HL-60 (cell line): ENCODE results near the gene MATR3.
"Not testable (repeated sequence)": the region's sequence is repeated elsewhere in the genome, so short reads cannot be mapped to it uniquely, and the experiment has no call there.

Experiments used
- DNase-seq, 2 experiments: peaks; one replicate each; pipeline ENCODE4 v3.0.0-alpha.2; 2010 to 2020; ENCODE audit warnings: low read depth in 1 of 2, low spot score in 1 of 2
- H3K27ac ChIP-seq: fragments of 250-450 bp; sonication (Bioruptor Pico); replicated peaks from 2 replicates; pipeline ENCODE4 v1.5.1; 2020; ENCODE audit warnings: mild to moderate bottlenecking, moderate library complexity
- H3K27me3 ChIP-seq: fragments of 250-450 bp; sonication (Bioruptor Pico); 2 replicates; pipeline ENCODE4 v1.5.1; 2021; ENCODE audit warnings: mild to moderate bottlenecking, moderate library complexity; ENCODE audit not compliant: insufficient read depth, poor library complexity, severe bottlenecking
- H3K4me3 ChIP-seq: replicated peaks from 2 replicates; pipeline ENCODE4 v1.5.1; 2011; ENCODE audit warnings: mild to moderate bottlenecking, control low read depth, low read length; ENCODE audit not compliant: insufficient read depth
- GABPA ChIP-seq: IDR thresholded peaks from 2 replicates; pipeline ENCODE4 v1.6.1; 2012; ENCODE audit warnings: low read depth
- POLR2AphosphoS5 ChIP-seq: IDR thresholded peaks from 2 replicates; pipeline ENCODE4 v1.6.1; 2012; ENCODE audit warnings: low read depth
- SPI1 ChIP-seq: IDR thresholded peaks from 2 replicates; pipeline ENCODE4 v1.6.1; 2012; ENCODE audit warnings: low read depth, mild to moderate bottlenecking, borderline replicate concordance
- TF ChIP-seq, protein P1 (sequence below): IDR thresholded peaks from one replicate; pipeline ENCODE4 v1.5.1; 2011; ENCODE audit warnings: low read length, control low read depth, inconsistent platforms; ENCODE audit not compliant: insufficient read depth
- TF ChIP-seq, protein P2 (sequence below): IDR thresholded peaks from 2 replicates; pipeline ENCODE4 v1.6.1; 2012; ENCODE audit warnings: low read depth; ENCODE audit not compliant: insufficient replicate concordance

The MATR3 gene

DNA sequence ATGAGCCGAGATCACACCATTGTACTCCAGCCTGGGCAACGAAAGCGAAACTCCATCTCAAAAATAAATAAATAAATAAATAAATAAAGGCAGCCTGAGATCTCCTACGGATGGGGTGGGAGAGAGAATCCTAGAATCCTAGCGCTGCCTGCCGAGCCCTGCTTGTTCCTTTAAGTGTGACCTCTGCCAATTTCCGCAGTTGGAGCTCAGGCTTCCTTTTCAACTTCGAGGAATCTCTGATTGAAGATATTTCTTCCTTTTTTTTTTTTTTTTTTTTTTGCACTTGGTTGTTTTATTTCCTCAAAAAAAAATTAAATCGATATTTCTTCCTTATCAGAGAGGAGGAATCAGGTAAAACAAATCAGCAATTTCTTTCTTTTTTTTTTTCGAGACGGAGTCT is 27.3 kb upstream of the MATR3 start:
- Histone ChIP-seq H3K27ac (no peak overlapping the region), H3K4me3 (no peak overlapping the region), H3K27me3 (no peaks in the 10 kb centered on the region)
- no peak for DNase-seq
- TF ChIP-seq GABPA: no peak

DNA sequence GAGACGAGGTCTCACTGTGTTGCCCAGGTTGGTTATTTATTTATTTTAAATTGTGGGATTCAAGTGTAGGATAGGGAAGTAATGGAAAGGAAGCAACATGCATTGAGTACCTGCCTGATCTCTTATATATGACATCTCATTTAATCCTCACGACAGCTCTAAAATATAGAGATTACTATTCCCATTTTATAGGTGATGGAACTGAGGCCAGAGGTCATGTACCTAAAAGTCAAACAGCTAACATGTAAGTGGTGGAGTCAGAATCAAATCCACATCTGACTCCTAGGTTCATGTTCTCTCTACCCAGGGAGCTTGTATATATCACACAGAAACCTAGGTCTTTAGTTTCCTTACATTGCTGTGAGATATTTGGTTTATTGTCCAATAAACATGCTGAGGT is 26.1 kb upstream of the MATR3 start:
- no peak for TF ChIP-seq POLR2AphosphoS5
- TF ChIP-seq, protein P1, sequence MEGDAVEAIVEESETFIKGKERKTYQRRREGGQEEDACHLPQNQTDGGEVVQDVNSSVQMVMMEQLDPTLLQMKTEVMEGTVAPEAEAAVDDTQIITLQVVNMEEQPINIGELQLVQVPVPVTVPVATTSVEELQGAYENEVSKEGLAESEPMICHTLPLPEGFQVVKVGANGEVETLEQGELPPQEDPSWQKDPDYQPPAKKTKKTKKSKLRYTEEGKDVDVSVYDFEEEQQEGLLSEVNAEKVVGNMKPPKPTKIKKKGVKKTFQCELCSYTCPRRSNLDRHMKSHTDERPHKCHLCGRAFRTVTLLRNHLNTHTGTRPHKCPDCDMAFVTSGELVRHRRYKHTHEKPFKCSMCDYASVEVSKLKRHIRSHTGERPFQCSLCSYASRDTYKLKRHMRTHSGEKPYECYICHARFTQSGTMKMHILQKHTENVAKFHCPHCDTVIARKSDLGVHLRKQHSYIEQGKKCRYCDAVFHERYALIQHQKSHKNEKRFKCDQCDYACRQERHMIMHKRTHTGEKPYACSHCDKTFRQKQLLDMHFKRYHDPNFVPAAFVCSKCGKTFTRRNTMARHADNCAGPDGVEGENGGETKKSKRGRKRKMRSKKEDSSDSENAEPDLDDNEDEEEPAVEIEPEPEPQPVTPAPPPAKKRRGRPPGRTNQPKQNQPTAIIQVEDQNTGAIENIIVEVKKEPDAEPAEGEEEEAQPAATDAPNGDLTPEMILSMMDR: no peak
- no peak overlapping the region for H3K27ac ChIP-seq
- no peaks in the 10 kb centered on the region for H3K27me3 ChIP-seq
- H3K4me3 ChIP-seq: no peak overlapping the region
- no peak for DNase-seq

DNA sequence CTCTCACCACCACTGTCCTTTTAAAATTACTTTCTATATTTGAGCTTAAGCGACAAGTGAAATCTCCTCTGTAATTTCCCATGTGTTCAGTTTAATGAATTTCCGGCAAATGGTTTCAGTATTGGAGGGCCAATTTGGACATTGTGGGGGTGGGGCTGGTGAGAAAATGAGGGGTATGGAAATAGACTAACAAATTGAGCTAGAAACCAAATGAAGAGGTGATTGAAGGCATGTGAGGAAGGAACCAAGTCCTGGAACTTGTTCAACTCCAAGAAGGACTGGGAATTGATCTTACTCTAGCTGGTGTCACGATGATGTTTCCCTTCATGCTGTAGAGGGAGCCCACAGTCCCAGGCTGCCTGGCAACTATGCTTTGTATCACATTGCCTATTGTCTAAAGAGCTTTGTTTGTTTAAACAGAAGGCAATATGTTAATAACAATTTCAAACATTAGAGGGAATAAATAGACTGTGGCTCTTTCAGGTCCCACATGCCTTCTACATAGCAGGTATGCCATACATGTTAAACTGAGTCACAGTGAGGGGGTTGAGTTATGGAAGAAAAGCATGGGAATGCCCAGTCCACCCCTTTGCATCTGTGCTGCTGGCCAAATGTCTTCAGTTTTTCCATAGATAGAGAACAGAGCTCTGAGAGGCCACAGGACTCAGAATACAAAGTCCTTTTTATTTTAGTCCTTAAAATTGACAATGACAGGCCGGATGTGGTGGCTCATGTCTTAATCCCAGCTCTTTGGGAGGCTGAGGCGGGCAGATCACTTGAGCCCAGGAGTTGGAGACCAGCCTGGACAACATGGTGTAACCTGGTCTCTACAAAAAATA is 25.0 kb upstream of the MATR3 start:
- Histone ChIP-seq H3K4me3 (no peak overlapping the region), H3K27me3 (no peaks in the 10 kb centered on the region), H3K27ac (no peak overlapping the region)
- DNase-seq: no peak
- TF ChIP-seq SPI1 (no peak), GABPA (no peak), POLR2AphosphoS5 (no peak)
- TF ChIP-seq, protein P2, sequence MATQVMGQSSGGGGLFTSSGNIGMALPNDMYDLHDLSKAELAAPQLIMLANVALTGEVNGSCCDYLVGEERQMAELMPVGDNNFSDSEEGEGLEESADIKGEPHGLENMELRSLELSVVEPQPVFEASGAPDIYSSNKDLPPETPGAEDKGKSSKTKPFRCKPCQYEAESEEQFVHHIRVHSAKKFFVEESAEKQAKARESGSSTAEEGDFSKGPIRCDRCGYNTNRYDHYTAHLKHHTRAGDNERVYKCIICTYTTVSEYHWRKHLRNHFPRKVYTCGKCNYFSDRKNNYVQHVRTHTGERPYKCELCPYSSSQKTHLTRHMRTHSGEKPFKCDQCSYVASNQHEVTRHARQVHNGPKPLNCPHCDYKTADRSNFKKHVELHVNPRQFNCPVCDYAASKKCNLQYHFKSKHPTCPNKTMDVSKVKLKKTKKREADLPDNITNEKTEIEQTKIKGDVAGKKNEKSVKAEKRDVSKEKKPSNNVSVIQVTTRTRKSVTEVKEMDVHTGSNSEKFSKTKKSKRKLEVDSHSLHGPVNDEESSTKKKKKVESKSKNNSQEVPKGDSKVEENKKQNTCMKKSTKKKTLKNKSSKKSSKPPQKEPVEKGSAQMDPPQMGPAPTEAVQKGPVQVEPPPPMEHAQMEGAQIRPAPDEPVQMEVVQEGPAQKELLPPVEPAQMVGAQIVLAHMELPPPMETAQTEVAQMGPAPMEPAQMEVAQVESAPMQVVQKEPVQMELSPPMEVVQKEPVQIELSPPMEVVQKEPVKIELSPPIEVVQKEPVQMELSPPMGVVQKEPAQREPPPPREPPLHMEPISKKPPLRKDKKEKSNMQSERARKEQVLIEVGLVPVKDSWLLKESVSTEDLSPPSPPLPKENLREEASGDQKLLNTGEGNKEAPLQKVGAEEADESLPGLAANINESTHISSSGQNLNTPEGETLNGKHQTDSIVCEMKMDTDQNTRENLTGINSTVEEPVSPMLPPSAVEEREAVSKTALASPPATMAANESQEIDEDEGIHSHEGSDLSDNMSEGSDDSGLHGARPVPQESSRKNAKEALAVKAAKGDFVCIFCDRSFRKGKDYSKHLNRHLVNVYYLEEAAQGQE: no peak
- TF ChIP-seq, protein P1: no peak

DNA sequence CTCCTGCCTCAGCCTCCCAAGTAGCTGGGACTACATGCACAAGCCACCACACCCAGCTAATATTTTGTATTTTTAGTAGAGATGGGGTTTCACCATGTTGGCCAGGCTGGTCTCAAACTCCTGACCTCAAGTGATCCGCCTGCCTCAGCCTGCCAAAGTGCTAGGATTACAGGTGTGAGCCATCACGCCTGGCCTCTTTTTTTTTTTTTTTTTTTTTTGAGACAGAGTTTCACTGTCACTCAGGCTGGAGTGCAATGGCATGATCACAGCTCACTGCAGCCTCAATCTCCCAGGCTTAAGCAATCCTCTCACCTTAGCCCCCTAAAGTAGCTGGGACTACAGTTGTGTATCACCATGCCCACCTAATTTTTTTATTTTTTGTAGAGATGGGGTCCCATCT is 22.8 kb upstream of the MATR3 start:
- H3K27me3 ChIP-seq, H3K27ac ChIP-seq, DNase-seq, H3K4me3 ChIP-seq: not testable (repeated sequence)

DNA sequence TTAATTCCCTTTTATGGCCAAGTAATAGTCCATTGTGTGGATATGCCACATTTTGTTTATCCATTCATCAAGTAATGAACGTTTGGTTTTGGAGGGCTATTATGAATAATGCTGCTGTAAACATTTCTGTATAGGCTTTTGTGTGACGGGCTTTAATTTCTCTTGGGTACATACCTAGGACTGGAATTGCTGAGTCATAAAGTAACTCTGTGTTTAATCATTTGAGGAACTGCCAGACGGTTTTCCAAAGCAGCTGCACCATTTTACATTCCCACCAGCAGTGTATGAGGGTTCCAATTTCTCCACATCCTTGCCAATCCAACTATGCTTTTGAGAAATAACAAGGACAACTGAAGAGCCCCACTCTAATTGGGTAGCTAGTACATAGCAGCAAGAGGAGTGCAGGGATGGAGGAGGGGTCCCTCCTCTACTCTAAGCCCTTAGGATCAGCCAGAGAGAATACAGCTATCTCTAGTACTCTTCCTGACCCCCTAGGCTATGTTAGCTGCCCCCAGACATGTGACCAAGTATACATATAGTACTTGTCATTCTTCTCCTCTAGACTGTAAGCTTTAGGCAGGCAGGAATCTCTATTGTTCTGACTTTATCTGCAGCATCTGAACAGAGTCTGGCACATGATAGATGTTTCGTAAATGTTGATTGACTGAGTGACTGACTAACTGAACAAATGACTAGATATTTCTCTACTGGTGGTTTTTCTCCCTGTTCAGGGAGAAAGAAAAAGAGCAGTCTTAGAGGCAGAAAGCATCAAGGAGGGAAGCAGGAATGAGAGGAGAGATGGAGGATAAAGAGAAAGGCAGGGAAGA is 22.1 kb upstream of the MATR3 start:
- no peak for DNase-seq
- no peak overlapping the region for H3K4me3 ChIP-seq
- H3K27ac ChIP-seq: no peak overlapping the region
- TF ChIP-seq GABPA (no peak), SPI1 (peak; percentile 62; the same call in 1 of the 2 replicates)
- H3K27me3 ChIP-seq: no peaks in the 10 kb centered on the region
